Effector CD4-positive, alpha-beta T cell (primary cell): ENCODE data around the gene ZBTB42.
A peak's percentile ranks its signal among the peaks of the same experiment; 100 is the strongest.
"Not testable (repeated sequence)": the region's sequence is repeated elsewhere in the genome, so short reads cannot be mapped to it uniquely, and the experiment has no call there.

Source experiments
- DNase-seq: peaks from one replicate; pipeline ENCODE4 v3.0.0-alpha.2; 2020

ZBTB42 gene

GRCh38 chr14:104813286-104813685 is 12.4 kb downstream of the ZBTB42 start:
- DNase-seq = no peak

DNA sequence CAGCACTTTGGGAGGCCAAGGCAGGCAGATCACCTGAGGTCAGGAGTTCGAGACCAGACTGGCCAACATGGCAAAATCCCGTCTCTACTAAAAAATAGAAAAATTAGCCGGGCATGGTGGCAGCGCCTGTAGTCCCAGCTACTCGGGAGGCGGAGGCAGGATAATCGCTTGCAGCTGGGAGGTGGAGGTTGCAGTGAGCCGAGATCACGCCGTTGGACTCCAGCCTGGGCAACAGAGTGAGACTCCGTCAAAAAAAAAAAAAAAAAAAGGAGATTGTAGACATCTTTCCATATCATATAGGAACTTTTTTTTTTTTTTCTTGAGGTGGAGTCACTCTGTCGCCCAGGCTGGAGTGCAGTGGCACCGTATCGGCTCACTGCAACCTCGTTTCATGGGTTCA is 13.8 kb downstream of the ZBTB42 start:
- not testable (repeated sequence) for DNase-seq

GRCh38 chr14:104816616-104816884 is 15.6 kb downstream of the ZBTB42 start:
- no peak for DNase-seq

- no peak for DNase-seq
Measured at GRCh38 chr14:104817930-104818713, 17.2 kb downstream of the ZBTB42 start.

DNA sequence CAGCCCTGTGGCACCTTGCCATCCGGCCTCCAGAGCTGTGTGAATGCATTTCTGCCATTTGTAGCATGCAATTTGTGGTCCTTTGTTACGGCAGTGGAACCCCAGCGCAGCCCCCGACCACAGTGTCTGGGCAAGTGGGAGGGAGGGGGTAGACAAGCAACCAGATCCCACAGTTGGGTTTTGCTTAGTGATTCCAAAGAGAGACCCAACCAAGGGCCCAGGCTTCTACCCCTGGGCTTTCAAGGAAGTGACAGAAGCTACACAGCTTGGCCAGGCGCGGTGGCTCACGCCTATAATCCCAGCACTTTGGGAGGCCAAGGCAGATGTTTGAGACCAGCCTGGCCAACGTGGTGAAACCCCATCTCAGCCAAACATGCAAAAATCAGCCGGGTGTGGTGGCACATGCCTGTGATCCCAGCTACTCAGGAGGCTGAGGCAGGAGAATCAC is 17.8 kb downstream of the ZBTB42 start:
- no peak for DNase-seq

DNA sequence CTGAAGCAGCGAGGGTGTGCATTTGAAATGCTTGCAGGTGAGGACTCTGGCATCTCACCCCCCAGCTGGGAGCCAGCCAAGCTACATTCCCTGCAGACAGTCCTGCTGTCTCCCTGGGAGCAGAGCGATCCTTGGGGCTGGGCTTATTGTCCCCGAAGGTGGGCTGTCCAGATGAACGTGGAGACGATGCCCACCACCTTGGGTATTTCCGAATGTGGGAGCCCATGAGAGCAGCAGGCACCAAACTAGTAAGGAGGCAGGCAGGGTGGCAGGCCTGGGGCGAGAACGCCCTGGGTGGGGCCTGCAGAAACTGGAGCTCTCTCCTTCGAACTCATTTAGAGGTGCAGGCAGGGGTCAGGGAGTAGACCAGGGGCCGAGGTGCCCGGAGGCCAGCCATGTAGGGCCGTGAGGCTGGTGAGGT is 18.5 kb downstream of the ZBTB42 start:
- no peak for DNase-seq

DNA sequence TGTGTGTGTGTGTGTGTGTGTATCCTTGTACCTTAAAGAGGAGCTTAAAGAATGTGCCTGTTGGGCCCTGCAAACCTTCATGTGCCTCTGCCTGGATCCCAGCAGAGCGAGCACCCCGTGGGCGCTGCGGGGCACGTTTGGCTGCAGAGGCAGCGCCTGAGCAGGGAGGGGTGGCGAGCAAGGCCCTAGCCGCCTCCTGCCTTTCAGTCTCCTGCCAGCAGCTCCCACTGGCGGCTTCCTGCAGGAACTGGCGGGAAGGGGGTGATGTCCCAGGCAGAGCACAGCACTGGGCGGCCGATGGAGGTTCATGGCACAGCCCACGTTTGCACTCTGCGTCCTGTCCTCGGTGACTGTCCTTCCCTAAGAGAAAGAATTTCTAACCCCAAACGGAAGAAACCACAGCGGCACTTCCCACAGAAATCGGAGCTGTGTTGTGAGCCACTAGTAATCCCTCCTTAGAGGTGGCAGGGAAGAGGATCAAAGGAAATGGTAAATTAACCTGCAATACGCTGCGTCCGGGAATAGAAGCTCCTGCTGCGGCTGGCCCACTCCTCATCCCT is 19.8 kb downstream of the ZBTB42 start:
- no peak for DNase-seq

GRCh38 chr14:104821229-104821945 is 20.5 kb downstream of the ZBTB42 start:
- DNase-seq = no peak

GRCh38 chr14:104821971-104822608 is 21.2 kb downstream of the ZBTB42 start:
- no peak for DNase-seq

- DNase-seq = no peak
Measured at GRCh38 chr14:104822821-104823615, 22.1 kb downstream of the ZBTB42 start.

GRCh38 chr14:104824353-104824997 is 23.6 kb downstream of the ZBTB42 start:
- no peak for DNase-seq

GRCh38 chr14:104826189-104826860 is 25.4 kb downstream of the ZBTB42 start:
- peak; percentile 94 for DNase-seq

- no peak for DNase-seq
Measured at GRCh38 chr14:104826861-104827176, 25.9 kb downstream of the ZBTB42 start.

- DNase-seq = peak; percentile 52
Measured at GRCh38 chr14:104827177-104828055, 26.5 kb downstream of the ZBTB42 start.

DNA sequence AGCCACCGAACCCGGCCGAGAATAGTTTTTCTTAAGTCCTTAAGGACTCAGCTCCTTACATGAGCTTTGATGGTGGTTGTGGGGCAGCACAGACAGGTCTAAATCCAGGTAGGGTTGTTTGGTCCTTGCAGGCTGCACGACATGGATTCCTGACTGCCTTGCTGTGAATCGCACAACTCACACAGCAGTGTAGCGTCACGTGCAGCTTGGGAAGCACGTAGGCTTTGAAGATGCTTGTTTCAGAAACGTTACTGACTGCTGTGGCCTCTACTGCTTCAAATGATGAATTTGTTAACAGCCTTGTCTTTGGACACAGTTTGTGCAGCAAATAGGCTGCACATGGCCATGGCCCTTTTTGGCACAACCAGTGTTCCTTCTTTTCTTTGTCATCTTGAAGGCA is 29.9 kb downstream of the ZBTB42 start:
- DNase-seq = no peak

GRCh38 chr14:104836171-104836935 is 35.5 kb downstream of the ZBTB42 start:
- DNase-seq = not testable (repeated sequence)

DNA sequence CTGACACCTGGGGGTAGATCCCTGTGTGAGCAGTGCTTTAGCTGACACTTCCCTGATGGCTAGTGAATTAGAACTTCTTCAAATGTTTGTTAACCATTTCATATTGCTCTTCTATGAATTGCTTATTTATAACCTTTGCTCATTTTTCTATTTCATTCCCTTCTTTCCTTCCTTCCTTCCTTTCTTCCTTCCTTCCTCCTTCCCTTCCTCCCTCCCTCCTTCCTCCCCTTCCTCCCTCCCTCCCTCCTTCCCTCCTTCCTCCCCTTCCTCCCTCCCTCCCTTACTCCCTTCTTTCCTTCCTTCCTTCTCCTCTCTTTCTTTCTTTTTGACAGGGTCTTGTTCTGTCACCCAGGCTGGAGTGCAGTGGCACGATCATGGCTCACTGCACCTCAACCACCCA is 40.8 kb downstream of the ZBTB42 start:
- DNase-seq = no peak

DNA sequence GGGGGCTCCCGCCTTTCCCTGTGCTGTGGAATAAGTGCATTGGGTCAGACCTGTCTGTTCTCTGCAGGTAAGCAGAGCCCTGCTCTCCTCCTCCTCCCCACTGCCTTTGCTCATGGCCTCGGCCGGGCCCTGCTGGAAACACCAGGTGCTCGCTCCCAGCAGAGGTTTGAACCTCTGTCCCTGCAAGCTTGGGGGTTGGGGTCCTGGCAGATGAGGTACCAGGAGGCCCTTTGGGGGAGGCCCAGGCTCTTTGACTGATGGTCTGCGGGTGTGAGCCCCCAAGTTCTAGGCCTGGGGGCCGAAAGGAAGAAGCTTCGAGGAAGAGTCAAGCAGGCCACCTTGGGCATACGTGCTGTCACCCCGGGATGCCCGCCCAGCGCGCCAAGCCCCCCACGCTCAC is 42.1 kb downstream of the ZBTB42 start:
- DNase-seq = no peak

DNA sequence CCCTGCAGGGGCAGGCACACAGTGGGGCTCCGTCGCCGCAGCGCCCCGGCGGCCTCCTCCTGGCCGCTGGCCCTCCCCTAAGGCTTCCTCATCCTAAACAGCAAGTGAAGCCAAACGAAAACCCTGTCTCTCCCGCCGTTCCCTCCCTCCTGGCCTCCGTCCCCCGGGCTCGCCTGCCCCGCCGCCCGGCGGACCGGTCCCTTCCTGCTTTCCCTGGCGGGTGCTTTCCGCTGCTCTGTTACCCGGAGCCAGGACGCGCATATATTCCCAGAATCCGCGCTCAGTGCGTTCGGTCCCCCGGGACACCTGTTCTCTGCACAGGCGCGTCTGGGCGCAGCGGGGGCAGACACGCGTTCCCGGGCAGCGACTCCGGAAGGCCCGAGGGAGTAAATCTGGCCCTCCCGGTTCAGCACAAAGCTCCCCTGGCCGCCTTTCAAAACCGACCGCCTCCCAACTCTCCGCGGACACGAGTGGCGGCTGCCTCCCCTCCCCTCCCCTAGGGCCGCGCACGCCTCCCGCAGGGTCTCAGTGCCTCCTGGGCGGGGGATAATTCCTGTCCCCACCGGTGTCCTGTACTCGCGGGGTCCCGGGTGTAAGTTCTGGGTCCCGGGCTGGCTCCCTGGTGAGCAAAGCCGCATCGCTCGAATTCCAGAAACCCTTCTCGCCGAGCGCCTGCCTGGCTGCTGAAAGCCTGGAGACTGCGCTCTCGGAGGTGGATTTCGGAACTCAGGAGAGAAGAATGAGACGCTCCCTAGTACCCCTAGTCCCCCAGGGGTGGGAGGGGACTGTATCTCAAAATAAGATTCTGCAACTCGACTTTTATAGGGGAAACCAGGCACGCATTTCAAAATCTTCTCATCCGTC is 42.8 kb downstream of the ZBTB42 start:
- no peak for DNase-seq
